ENCODE data around the gene CTTNBP2NL. TPM values are rescaled to one million over a fixed set of nuclear protein-coding genes. Genes with fewer than 3 reads are reported as not detected.
A peak's percentile ranks its signal among the peaks of the same experiment; 100 is the strongest.

CTTNBP2NL gene
- total RNA-seq, 4 donors from 2014 or later: 15.5 to 37.0 (median 24.6) TPM

- Histone ChIP-seq H3K27ac (no peak overlapping the region), H3K36me3 (peaks cover 0 to 54% of the 10 kb centered on the region in 2 donors), H3K27me3 (no peaks in the 10 kb centered on the region), H3K9me3 (no peaks in the 10 kb centered on the region), H3K4me3 (no peak overlapping the region), H3K4me1 (peaks cover 0 to 6% (median 0%) of the 10 kb centered on the region in 3 donors)
- ATAC-seq: no peak
- no peak for TF ChIP-seq POLR2AphosphoS5 (IDR thresholded peaks at IDR 0.05)
- TF ChIP-seq EP300 (IDR thresholded peaks at IDR 0.05): no peak
- TF ChIP-seq, protein P1, sequence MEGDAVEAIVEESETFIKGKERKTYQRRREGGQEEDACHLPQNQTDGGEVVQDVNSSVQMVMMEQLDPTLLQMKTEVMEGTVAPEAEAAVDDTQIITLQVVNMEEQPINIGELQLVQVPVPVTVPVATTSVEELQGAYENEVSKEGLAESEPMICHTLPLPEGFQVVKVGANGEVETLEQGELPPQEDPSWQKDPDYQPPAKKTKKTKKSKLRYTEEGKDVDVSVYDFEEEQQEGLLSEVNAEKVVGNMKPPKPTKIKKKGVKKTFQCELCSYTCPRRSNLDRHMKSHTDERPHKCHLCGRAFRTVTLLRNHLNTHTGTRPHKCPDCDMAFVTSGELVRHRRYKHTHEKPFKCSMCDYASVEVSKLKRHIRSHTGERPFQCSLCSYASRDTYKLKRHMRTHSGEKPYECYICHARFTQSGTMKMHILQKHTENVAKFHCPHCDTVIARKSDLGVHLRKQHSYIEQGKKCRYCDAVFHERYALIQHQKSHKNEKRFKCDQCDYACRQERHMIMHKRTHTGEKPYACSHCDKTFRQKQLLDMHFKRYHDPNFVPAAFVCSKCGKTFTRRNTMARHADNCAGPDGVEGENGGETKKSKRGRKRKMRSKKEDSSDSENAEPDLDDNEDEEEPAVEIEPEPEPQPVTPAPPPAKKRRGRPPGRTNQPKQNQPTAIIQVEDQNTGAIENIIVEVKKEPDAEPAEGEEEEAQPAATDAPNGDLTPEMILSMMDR (IDR thresholded peaks at IDR 0.05): no peak
- no peak for TF ChIP-seq POLR2A (IDR thresholded peaks at IDR 0.05)
- WGBS, 2 donors (ENCODE audit: low coverage in 1 of 2): 83% methylated on average over 2 of the region's 2 CpGs; no CpG with 5 or more reads in 1 of the 2 donors
These were observed 61.2 kb downstream of the CTTNBP2NL start for GRCh38 chr1:112457241-112457640.

GRCh38 chr1:112457955-112458354, 61.9 kb downstream of the CTTNBP2NL start:
- no peaks in the 10 kb centered on the region for H3K9me3 ChIP-seq
- no peak for ATAC-seq
- no peak overlapping the region for H3K27ac ChIP-seq
- no peaks in the 10 kb centered on the region for H3K27me3 ChIP-seq
- peaks cover 0 to 6% (median 0%) of the 10 kb centered on the region in 3 donors for H3K4me1 ChIP-seq
- H3K36me3 ChIP-seq: peaks cover 0 to 54% of the 10 kb centered on the region in 2 donors
- TF ChIP-seq POLR2A (IDR thresholded peaks at IDR 0.05): no peak
- no peak overlapping the region for H3K4me3 ChIP-seq

GRCh38 chr1:112458756-112459155, 62.7 kb downstream of the CTTNBP2NL start:
- H3K9me3 ChIP-seq: no peaks in the 10 kb centered on the region
- TF ChIP-seq, protein P1 (IDR thresholded peaks at IDR 0.05): no peak
- TF ChIP-seq EP300 (IDR thresholded peaks at IDR 0.05) (no peak), POLR2AphosphoS5 (IDR thresholded peaks at IDR 0.05) (no peak), POLR2A (IDR thresholded peaks at IDR 0.05) (no peak)
- no peaks in the 10 kb centered on the region for H3K27me3 ChIP-seq
- peaks cover 0 to 6% (median 0%) of the 10 kb centered on the region in 3 donors for H3K4me1 ChIP-seq
- no peak for ATAC-seq
- H3K36me3 ChIP-seq: peaks cover 0 to 50% of the 10 kb centered on the region in 2 donors
- H3K4me3 ChIP-seq: no peak overlapping the region
- no peak overlapping the region for H3K27ac ChIP-seq
- 62 to 68% methylated on average over 4 of the region's 4 CpGs for WGBS, 2 donors (ENCODE audit: low coverage in 1 of 2)

DNA sequence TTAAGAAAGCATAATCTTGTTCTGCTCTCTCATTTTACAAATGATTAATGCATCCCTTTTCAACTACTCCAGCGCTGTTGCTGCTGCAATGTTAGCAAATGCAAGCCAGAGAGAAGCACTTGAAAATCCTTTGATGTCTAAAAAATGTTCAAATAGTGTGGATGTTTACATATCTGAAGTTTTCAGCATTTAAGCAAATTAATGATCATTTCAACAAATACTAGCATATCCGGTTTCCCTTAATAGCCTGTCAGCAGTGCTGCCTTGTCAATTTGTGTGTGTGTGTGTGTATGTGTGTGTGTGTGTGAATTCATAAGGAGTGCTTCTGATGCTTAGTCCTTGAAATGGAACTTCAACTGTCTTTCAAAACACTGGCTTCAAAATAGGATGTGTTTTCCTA, 64.6 kb downstream of the CTTNBP2NL start:
- no peaks in the 10 kb centered on the region for H3K9me3 ChIP-seq
- no peak overlapping the region for H3K4me3 ChIP-seq
- H3K27me3 ChIP-seq: no peaks in the 10 kb centered on the region
- H3K27ac ChIP-seq: no peak overlapping the region
- 36 to 47% methylated on average over 2 of the region's 2 CpGs for WGBS, 2 donors (ENCODE audit: low coverage in 1 of 2)
- ATAC-seq: no peak
- TF ChIP-seq, protein P1 (IDR thresholded peaks at IDR 0.05): no peak
- TF ChIP-seq POLR2AphosphoS5 (IDR thresholded peaks at IDR 0.05): no peak
- TF ChIP-seq POLR2A (IDR thresholded peaks at IDR 0.05): no peak
- no peak for TF ChIP-seq EP300 (IDR thresholded peaks at IDR 0.05)
- H3K36me3 ChIP-seq: peaks cover 0 to 32% of the 10 kb centered on the region in 2 donors
- peaks cover 0 to 13% (median 0%) of the 10 kb centered on the region in 3 donors for H3K4me1 ChIP-seq

DNA sequence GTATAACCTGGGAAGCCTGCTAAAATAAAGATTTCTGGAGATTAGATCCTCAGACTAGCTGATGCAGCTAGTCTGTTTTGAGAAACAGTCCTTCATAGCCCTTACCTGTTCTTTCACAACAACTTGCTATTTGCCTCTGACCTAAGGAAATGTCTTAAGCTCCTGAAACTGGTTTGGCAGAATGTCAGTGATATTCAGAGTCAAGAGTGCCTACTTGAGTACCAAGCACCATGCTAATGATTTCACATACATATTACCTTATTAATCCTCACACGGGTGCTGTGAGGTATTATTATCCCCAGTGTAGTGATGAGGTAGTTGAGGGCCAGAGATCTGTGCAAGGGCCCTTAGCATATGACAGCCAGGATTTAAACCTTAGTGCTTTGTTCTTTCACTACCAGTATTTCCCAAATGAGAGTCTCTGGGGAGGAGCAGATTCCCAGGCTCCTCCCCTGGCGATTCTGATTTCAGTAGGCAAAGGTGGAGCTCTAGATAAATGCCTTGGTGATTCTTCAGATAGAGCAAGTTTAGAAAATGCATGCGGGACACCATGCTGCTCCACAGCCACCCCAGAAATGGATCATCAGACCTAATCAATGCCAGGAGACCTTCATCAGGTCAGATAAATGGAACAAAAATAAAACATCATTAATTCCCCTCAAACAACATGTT, 65.3 kb downstream of the CTTNBP2NL start:
- peaks cover 0 to 25% of the 10 kb centered on the region in 2 donors for H3K36me3 ChIP-seq
- H3K27me3 ChIP-seq: no peaks in the 10 kb centered on the region
- peaks cover 0 to 20% (median under 1%) of the 10 kb centered on the region in 3 donors for H3K4me1 ChIP-seq
- no peak overlapping the region for H3K4me3 ChIP-seq
- no peaks in the 10 kb centered on the region for H3K9me3 ChIP-seq
- WGBS, 2 donors (ENCODE audit: low coverage in 1 of 2): 72 to 75% methylated on average over 2 to 3 of the region's 3 CpGs
- ATAC-seq: no peak
- peak overlapping the region in 2 of 4 donors; percentile 16 to 45 for H3K27ac ChIP-seq
- TF ChIP-seq, protein P1 (IDR thresholded peaks at IDR 0.05): no peak
- no peak for TF ChIP-seq POLR2AphosphoS5 (IDR thresholded peaks at IDR 0.05)
- no peak for TF ChIP-seq EP300 (IDR thresholded peaks at IDR 0.05)
- no peak for TF ChIP-seq POLR2A (IDR thresholded peaks at IDR 0.05)

All from gastroesophageal sphincter (tissue), 4 donors.